ENCODE measurements around the gene AKT1S1.

DNA sequence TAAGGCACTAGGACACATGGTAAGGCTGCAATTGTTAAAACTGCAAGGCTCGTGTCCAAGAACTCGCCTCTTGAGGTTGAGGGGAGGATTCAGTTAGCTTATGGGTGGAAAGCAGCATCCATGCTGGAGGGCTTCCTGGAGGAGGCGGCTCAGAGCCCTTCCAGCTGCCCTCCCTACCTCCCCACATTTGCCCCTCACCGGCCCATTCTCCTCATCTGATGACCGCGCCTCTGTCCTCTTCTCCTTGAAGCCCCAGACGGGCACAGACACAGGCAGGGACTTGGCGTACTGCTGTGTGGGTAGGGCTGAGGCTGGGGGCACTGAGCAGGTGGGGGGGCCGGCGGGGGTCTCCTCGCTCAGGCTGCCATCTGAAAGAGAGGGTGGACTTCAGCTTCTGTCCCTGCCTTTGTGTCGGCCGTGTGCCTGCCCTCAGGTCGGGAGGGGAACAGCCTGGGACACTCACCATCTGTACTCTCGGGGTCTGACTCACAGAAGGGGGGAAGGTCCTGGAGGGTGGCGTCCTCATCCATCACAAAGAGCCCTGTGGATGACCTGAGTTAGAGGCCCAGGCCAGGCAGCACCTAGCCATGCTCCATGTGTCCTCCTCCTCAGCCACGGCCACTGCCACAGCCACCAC is 5.7 kb downstream of the AKT1S1 start:
- TF ChIP-seq MYC (IDR thresholded peaks at IDR 0.05; ENCODE audit: low read depth, low read length) (no peak), CTCF (IDR thresholded peaks at IDR 0.05; ENCODE audit: extremely low read depth in 1 of 2, insufficient read depth in 1 of 2, low read depth in 1 of 2, low read length in 2 of 2) (no peak), POLR2AphosphoS5 (IDR thresholded peaks at IDR 0.05; ENCODE audit: insufficient read depth, low read depth, low read length) (no peak), POLR2A (IDR thresholded peaks at IDR 0.05; ENCODE audit: low read depth, low read length) (no peak), EZH2 (IDR thresholded peaks at IDR 0.05; ENCODE audit: borderline replicate concordance, low read depth, low read length, severe bottlenecking) (no peak), MAX (IDR thresholded peaks at IDR 0.05; ENCODE audit: insufficient read depth, insufficient read length) (no peak), GATA2 (IDR thresholded peaks at IDR 0.05; ENCODE audit: insufficient read depth, insufficient read length, low read depth, low read length) (no peak), FOS (IDR thresholded peaks at IDR 0.05; ENCODE audit: borderline replicate concordance, insufficient read depth, low read length) (no peak)

Data from endothelial cell of umbilical vein (primary cell).